GM18505 (cell line): Measurements from ENCODE around the gene IQGAP3.
"Not testable (repeated sequence)": the region's sequence is repeated elsewhere in the genome, so short reads cannot be mapped to it uniquely, and the experiment has no call there.

Experiments
- ATAC-seq: cut with Tn5 transposase; IDR thresholded peaks from one replicate; pipeline ENCODE4 v1.9.1; 2021; ENCODE audit not compliant: unreplicated experiment
- POLR2A ChIP-seq: IDR thresholded peaks from 4 replicates; pipeline ENCODE4 v1.6.1; 2011; ENCODE audit warnings: borderline replicate concordance; ENCODE audit not compliant: insufficient read depth, insufficient read length; ENCODE audit errors: extremely low read depth

Gene IQGAP3

GRCh38 chr1:156574039-156574633, 1.8 kb upstream of the IQGAP3 start:
- no peak for TF ChIP-seq POLR2A
- no peak for ATAC-seq

GRCh38 chr1:156572663-156573018, 276 bp upstream of the IQGAP3 start:
- TF ChIP-seq POLR2A: no peak
- no peak for ATAC-seq

GRCh38 chr1:156571261-156571852, 1.0 kb downstream of the IQGAP3 start:
- no peak for TF ChIP-seq POLR2A

GRCh38 chr1:156566436-156566835, 5.9 kb downstream of the IQGAP3 start:
- no peak for TF ChIP-seq POLR2A
- ATAC-seq: no peak

More at GRCh38 chr1:156571261-156571852, 1.0 kb downstream of the IQGAP3 start:
- no peak for ATAC-seq

GRCh38 chr1:156565519-156565918, 6.8 kb downstream of the IQGAP3 start:
- no peak for TF ChIP-seq POLR2A
- no peak for ATAC-seq

- no peak for TF ChIP-seq POLR2A
- no peak for ATAC-seq
These were observed 11.7 kb downstream of the IQGAP3 start for GRCh38 chr1:156560585-156561163.

GRCh38 chr1:156559797-156560385, 12.5 kb downstream of the IQGAP3 start:
- no peak for ATAC-seq
- no peak for TF ChIP-seq POLR2A

GRCh38 chr1:156559086-156559796, 13.1 kb downstream of the IQGAP3 start:
- no peak for TF ChIP-seq POLR2A
- no peak for ATAC-seq

GRCh38 chr1:156556354-156556753, 16.0 kb downstream of the IQGAP3 start:
- no peak for TF ChIP-seq POLR2A
- no peak for ATAC-seq

- TF ChIP-seq POLR2A: no peak
- ATAC-seq: no peak
These were observed 16.6 kb downstream of the IQGAP3 start for GRCh38 chr1:156555715-156556114.

GRCh38 chr1:156554971-156555370, 17.4 kb downstream of the IQGAP3 start:
- no peak for TF ChIP-seq POLR2A
- ATAC-seq: no peak

GRCh38 chr1:156553860-156554485, 18.4 kb downstream of the IQGAP3 start:
- TF ChIP-seq POLR2A: no peak
- ATAC-seq: no peak

GRCh38 chr1:156552937-156553336, 19.4 kb downstream of the IQGAP3 start:
- not testable (repeated sequence) for ATAC-seq

GRCh38 chr1:156552518-156552917, 19.8 kb downstream of the IQGAP3 start:
- no peak for ATAC-seq
- no peak for TF ChIP-seq POLR2A

- no peak for ATAC-seq
- no peak for TF ChIP-seq POLR2A
These were observed 20.5 kb downstream of the IQGAP3 start for GRCh38 chr1:156551869-156552268.
